K562 (cell line): ENCODE measurements around the gene TRAF7. TPM values are rescaled to one million over a fixed set of nuclear protein-coding genes. Genes with fewer than 3 reads are reported as not detected.

Experiments used
- ATAC-seq: fragments of 200-7000 bp; cut with Tn5 transposase; 3 replicates; pipeline ENCODE4 v1.9.1; 2020; ENCODE audit warnings: moderate library complexity
- BruUV-seq: library from RNA; stranded (reverse); fragments of 400-500 nt; replicated peaks from 2 replicates; lab custom pipeline; 2021; lab: Mats Ljungman, UMichigan
- CTCF ChIA-PET: fragments of 300-600 bp; formaldehyde crosslinking; extraction: SDS; loops from one replicate; lab custom pipeline; 2021; ENCODE audit warnings: low intra/inter-chr PET ratio; lab: Yijun Ruan, JAX
- POLR2A ChIA-PET: fragments of 300-600, 350-650 bp; sonication (Branson Sonifier 250); formaldehyde crosslinking; extraction: SDS; loops from one replicate; lab custom pipeline; 2021; ENCODE audit warnings: antibody characterized with exemption, inconsistent platforms; lab: Yijun Ruan, JAX
- DNase-seq, 4 experiments: peaks; one replicate each; pipeline versions ENCODE4 v3.0.0 to v3.0.0-alpha.2; 2011 to 2018; ENCODE audit warnings: low spot score in 3 of 4, mixed read lengths in 3 of 4; ENCODE audit errors: extremely low read depth in 1 of 4
- FAIRE-seq: peaks from 2 replicates; lab custom pipeline; 2011; peaks lifted over from hg19 to GRCh38; lab: Jason Lieb, UNC
- H2AFZ ChIP-seq: 2 replicates; pipeline ENCODE4 v1.6.0; 2011; ENCODE audit warnings: low read depth, low read length, control low read depth, inconsistent platforms
- H3K27ac ChIP-seq: fragments of 200-600 bp; 3 replicates; pipeline ENCODE4 v1.8.0; 2011; ENCODE audit warnings: low read depth, mild to moderate bottlenecking, control low read depth, inconsistent platforms, low read length, moderate library complexity, mixed read lengths; ENCODE audit errors: extremely low read depth
- H3K27me3 ChIP-seq, 2 experiments: fragments of 300-600 bp in 1 of 2; 2 replicates in 1 of 2; 3 replicates in 1 of 2; pipeline versions ENCODE4 v1.6.0 to v1.8.0; 2011; ENCODE audit warnings: inconsistent platforms in 2 of 2, low read length in 2 of 2, mild to moderate bottlenecking in 1 of 2, mixed read lengths in 1 of 2, moderate library complexity in 1 of 2; ENCODE audit not compliant: control insufficient read depth in 2 of 2, insufficient read depth in 2 of 2
- H3K36me3 ChIP-seq: fragments of 300-600 bp; 3 replicates; pipeline ENCODE4 v1.8.0; 2011; ENCODE audit warnings: mild to moderate bottlenecking, low read length, inconsistent platforms; ENCODE audit not compliant: control insufficient read depth, insufficient read depth
- H3K4me1 ChIP-seq, 2 experiments: fragments of 200-600 bp in 1 of 2; replicated peaks in 1 of 2; 2 replicates in 1 of 2; 3 replicates in 1 of 2; pipeline versions ENCODE4 v1.5.1 to v1.8.0; 2011; ENCODE audit warnings: inconsistent platforms in 2 of 2, low read length in 2 of 2, mild to moderate bottlenecking in 1 of 2, mixed read lengths in 1 of 2, moderate library complexity in 1 of 2; ENCODE audit not compliant: control insufficient read depth in 2 of 2, insufficient read depth in 2 of 2
- H3K4me2 ChIP-seq: 2 replicates; pipeline ENCODE4 v1.6.1; 2011; ENCODE audit warnings: low read length, control low read depth, inconsistent platforms, mixed read lengths; ENCODE audit not compliant: insufficient read depth
- H3K4me3 ChIP-seq: fragments of 200-600 bp; sonication (generic), shearing (Covaris generic); 2 replicates; pipeline ENCODE4 v1.5.1; 2016; ENCODE audit warnings: control low read depth, inconsistent platforms
- H3K79me2 ChIP-seq: fragments of 200-600 bp; 3 replicates; pipeline ENCODE4 v1.8.0; 2011; ENCODE audit warnings: low read length, inconsistent platforms; ENCODE audit not compliant: control insufficient read depth, insufficient read depth
- H3K9ac ChIP-seq, 2 experiments: 2 replicates each; pipeline versions ENCODE4 v1.6.0 to v1.6.1; 2011; ENCODE audit warnings: low read depth in 2 of 2, low read length in 2 of 2, control low read depth in 1 of 2, inconsistent platforms in 1 of 2, mild to moderate bottlenecking in 1 of 2, mixed read lengths in 1 of 2; ENCODE audit not compliant: insufficient read depth in 1 of 2
- H3K9me1 ChIP-seq: one replicate; pipeline ENCODE4 v1.6.0; 2011; ENCODE audit warnings: inconsistent platforms, mild to moderate bottlenecking, low read length, moderate library complexity; ENCODE audit not compliant: control insufficient read depth, insufficient read depth
- H3K9me3 ChIP-seq: replicated peaks from 2 replicates; pipeline ENCODE4 v1.5.1; 2011; ENCODE audit warnings: low read depth, low read length, inconsistent platforms; ENCODE audit not compliant: control insufficient read depth, insufficient read depth
- H4K20me1 ChIP-seq: replicated peaks from 2 replicates; pipeline ENCODE4 v1.6.1; 2011; ENCODE audit warnings: low read length, inconsistent platforms, mixed read lengths; ENCODE audit not compliant: control insufficient read depth, insufficient read depth
- CEBPB ChIP-seq: fragments of 450-650 bp; IDR thresholded peaks from 2 replicates; pipeline ENCODE4 v1.6.1; 2016; ENCODE audit warnings: missing genetic modification characterization, missing compliant biosample characterization
- CREB3 ChIP-seq: fragments of 450-650 bp; conservative IDR thresholded peaks from 2 replicates; pipeline ENCODE4 v1.6.1; 2016; ENCODE audit warnings: missing genetic modification characterization, low read depth, mild to moderate bottlenecking, missing compliant biosample characterization, moderate library complexity
- FOXJ2 ChIP-seq: fragments of 200-800 bp; sonication (Bioruptor generic); IDR thresholded peaks from 2 replicates; pipeline ENCODE4 v1.6.1; 2016; ENCODE audit warnings: missing genetic modification characterization, missing compliant biosample characterization
- HMGN3 ChIP-seq: IDR thresholded peaks from 2 replicates; pipeline ENCODE4 v1.6.1; 2011; ENCODE audit warnings: borderline replicate concordance, low read depth, mild to moderate bottlenecking, mixed read lengths, low read length; ENCODE audit not compliant: insufficient read length; ENCODE audit errors: extremely low read depth
- KLF1 ChIP-seq: fragments of 450-650 bp; IDR thresholded peaks from 2 replicates; pipeline ENCODE4 v1.6.1; 2016; ENCODE audit warnings: missing genetic modification characterization, missing compliant biosample characterization
- NR2C2 ChIP-seq, 2 experiments: fragments of 200-800 bp in 1 of 2; sonication (Bioruptor generic) in 1 of 2; sonication (generic) in 1 of 2; formaldehyde crosslinking in 1 of 2; IDR thresholded peaks; 2 replicates each; pipeline versions ENCODE4 v1.6.1 to v1.8.0; 2016 to 2022; ENCODE audit warnings: mild to moderate bottlenecking in 1 of 2, missing compliant biosample characterization in 1 of 2, missing genetic modification characterization in 1 of 2, missing genetic modification reagents in 1 of 2
- ZNF324 ChIP-seq: fragments of 250-450 bp; sonication (Bioruptor Pico); IDR thresholded peaks from 2 replicates; pipeline ENCODE4 v1.4.0; 2020; ENCODE audit warnings: mild to moderate bottlenecking
- WGBS: fragments of 100-300 bp; shearing (Covaris generic); methylation state at CpG from one replicate; pipeline ENCODE4 v1.1.6; 2016; ENCODE audit warnings: low coverage, mixed read lengths; ENCODE audit not compliant: insufficient coverage; ENCODE audit errors: missing lambda C conversion rate; 5-methylcytosine and 5-hydroxymethylcytosine counted together
- in situ Hi-C: fragments of 300-500 bp; cut with MboI; formaldehyde crosslinking; loops from 4 replicates; pipeline ENCODE4 v1.15.0; 2018; ENCODE audit warnings: inconsistent platforms, mixed read lengths
- intact Hi-C: fragments of 100-400 bp; cut with micrococcal nuclease; formaldehyde crosslinking; loops from 2 replicates; pipeline ENCODE4 v1.14.2; 2022
- polyA plus RNA-seq, 8 experiments: library from polyadenylated mRNA; depleted of rRNA in 4 of 8; stranded (reverse) in 5 of 8; unstranded in 3 of 8; fragments of >200 nt; fragmentation: Nextera tagmentation in 2 of 8; fragmentation: Illumina TruSeq in 1 of 8; extraction: Ambion mirVana in 2 of 8; extraction: Trizol in 1 of 8; gene quantifications; 2 replicates each; pipeline versions ENCODE4 v1.2.1 to v1.2.3, GENCODE V29; 2011 to 2014; ENCODE audit warnings: inconsistent platforms in 1 of 8, missing spikeins in 1 of 8
- total RNA-seq, 7 experiments: library from RNA; depleted of rRNA in 6 of 7; stranded (reverse); fragments of >200 nt in 6 of 7; fragmentation: Illumina TruSeq in 2 of 7; extraction: Trizol in 2 of 7; gene quantifications; 2 replicates each; pipeline versions ENCODE4 v1.2.1 to v1.2.3, GENCODE V29; 2011 to 2021; ENCODE audit warnings: low replicate concordance in 1 of 7
- TF ChIP-seq, protein P1 (sequence below), 2 experiments: fragments of 450-650 bp; formaldehyde crosslinking in 1 of 2; IDR thresholded peaks; 2 replicates each; pipeline versions ENCODE4 v1.4.0 to v1.6.1; 2014 to 2020; ENCODE audit warnings: mild to moderate bottlenecking in 2 of 2, borderline replicate concordance in 1 of 2, low read depth in 1 of 2

The TRAF7 gene
- total and polyA plus RNA-seq, 9 of the 15 experiments (the other 6 are each of a cell fraction or from before 2014, with no cell fraction given) = 1.1 to 113 (median 41.6) TPM

- H3K4me2 ChIP-seq = no peak overlapping the region
- peak overlapping the region in 1 of 2 experiments; percentile 20; a peak in 1 of 4 replicates for H3K9ac ChIP-seq
- no peaks in the 10 kb centered on the region for H3K79me2 ChIP-seq
- no peak overlapping the region for H3K27ac ChIP-seq
- intact Hi-C loops (no loop called here), in situ Hi-C loops (no loop called here)
- ChIA-PET POLR2A (interaction anchor here (0.5 to 4.3 kb wide), 4 partner anchors 12 to 142 kb away, joined by 3 to 27 read pairs (median 4); partner anchors contain the start of gene TRAF7), CTCF (no interaction called here)
- ATAC-seq = no peak
- H3K27me3 ChIP-seq = no peaks in the 10 kb centered on the region
- WGBS = 89% methylated on average over 19 of the region's 21 CpGs
- FAIRE-seq = no peak
- H3K4me3 ChIP-seq = no peak overlapping the region
- DNase-seq = no peak
- no TSS peak for BruUV-seq
- H3K36me3 ChIP-seq = peaks cover 69% of the 10 kb centered on the region; the same call in 1 of the 3 replicates
- H3K9me1 ChIP-seq = no peaks in the 10 kb centered on the region
- H2AFZ ChIP-seq = no peak overlapping the region
- H4K20me1 ChIP-seq = no peaks in the 10 kb centered on the region; the same call in 1 of the 2 replicates
- H3K4me1 ChIP-seq = peaks cover 0 to 65% of the 10 kb centered on the region in 2 experiments; a peak in 2 of 5 replicates
- H3K9me3 ChIP-seq = no peaks in the 10 kb centered on the region
- no peak for TF ChIP-seq HMGN3
- TF ChIP-seq, protein P1, sequence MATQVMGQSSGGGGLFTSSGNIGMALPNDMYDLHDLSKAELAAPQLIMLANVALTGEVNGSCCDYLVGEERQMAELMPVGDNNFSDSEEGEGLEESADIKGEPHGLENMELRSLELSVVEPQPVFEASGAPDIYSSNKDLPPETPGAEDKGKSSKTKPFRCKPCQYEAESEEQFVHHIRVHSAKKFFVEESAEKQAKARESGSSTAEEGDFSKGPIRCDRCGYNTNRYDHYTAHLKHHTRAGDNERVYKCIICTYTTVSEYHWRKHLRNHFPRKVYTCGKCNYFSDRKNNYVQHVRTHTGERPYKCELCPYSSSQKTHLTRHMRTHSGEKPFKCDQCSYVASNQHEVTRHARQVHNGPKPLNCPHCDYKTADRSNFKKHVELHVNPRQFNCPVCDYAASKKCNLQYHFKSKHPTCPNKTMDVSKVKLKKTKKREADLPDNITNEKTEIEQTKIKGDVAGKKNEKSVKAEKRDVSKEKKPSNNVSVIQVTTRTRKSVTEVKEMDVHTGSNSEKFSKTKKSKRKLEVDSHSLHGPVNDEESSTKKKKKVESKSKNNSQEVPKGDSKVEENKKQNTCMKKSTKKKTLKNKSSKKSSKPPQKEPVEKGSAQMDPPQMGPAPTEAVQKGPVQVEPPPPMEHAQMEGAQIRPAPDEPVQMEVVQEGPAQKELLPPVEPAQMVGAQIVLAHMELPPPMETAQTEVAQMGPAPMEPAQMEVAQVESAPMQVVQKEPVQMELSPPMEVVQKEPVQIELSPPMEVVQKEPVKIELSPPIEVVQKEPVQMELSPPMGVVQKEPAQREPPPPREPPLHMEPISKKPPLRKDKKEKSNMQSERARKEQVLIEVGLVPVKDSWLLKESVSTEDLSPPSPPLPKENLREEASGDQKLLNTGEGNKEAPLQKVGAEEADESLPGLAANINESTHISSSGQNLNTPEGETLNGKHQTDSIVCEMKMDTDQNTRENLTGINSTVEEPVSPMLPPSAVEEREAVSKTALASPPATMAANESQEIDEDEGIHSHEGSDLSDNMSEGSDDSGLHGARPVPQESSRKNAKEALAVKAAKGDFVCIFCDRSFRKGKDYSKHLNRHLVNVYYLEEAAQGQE (IDR thresholded peaks at IDR 0.05; ENCODE audit: borderline replicate concordance) = no peak
- TF ChIP-seq, protein P1 (CRISPR knock-in tag; IDR thresholded peaks at IDR 0.05; ENCODE audit: low read depth) = no peak
- no peak for TF ChIP-seq KLF1 (tag)
- no peak for TF ChIP-seq FOXJ2 (tag)
- TF ChIP-seq CREB3 (tag) = no peak
- TF ChIP-seq CEBPB (tag) = peak; percentile 58
- no peak for TF ChIP-seq ZNF324 (CRISPR knock-in tag)
- TF ChIP-seq NR2C2 (CRISPR knock-in tag; IDR thresholded peaks at IDR 0.05) = no peak
- no peak for TF ChIP-seq NR2C2 (tag; IDR thresholded peaks at IDR 0.05)
These were observed 19.0 kb downstream of the TRAF7 start for GRCh38 chr16:2174396-2175131.
